Gastrocnemius medialis (tissue), 4 donors: ENCODE data around the gene SNX24.

Experiments used
- CTCF ChIP-seq, 5 experiments: fragments of 450-650 bp in 3 of 5; fragments of 200-600 bp in 2 of 5; sonication (generic) in 2 of 5; IDR thresholded peaks in 4 of 5; conservative IDR thresholded peaks in 1 of 5; 1 replicate in 4 of 5; 2 replicates in 1 of 5; pipeline ENCODE4 v1.5.1; 2016 to 2019; ENCODE audit warnings: antibody characterized with exemption in 5 of 5, mild to moderate bottlenecking in 3 of 5, moderate library complexity in 3 of 5
- POLR2A ChIP-seq, 2 donors: fragments of 450-650 bp; IDR thresholded peaks; one replicate each; pipeline ENCODE4 v1.6.1; 2017; ENCODE audit warnings: antibody characterized with exemption in 2 of 2, mild to moderate bottlenecking in 2 of 2, moderate library complexity in 2 of 2

GRCh38 chr5:122937914-122938313 lies 92.5 kb downstream of the SNX24 start:
- TF ChIP-seq CTCF (IDR thresholded peaks at IDR 0.05 in 4 of 5, conservative IDR thresholded peaks at IDR 0.05 in 1 of 5) = no peak
- no peak for TF ChIP-seq POLR2A (IDR thresholded peaks at IDR 0.05)
